HepG2 (cell line): ENCODE data around the gene TMEM164. TPM values are rescaled to one million over a fixed set of nuclear protein-coding genes. Genes with fewer than 3 reads are reported as not detected.

Source experiments
- ATAC-seq: fragments of 200-7000 bp; cut with Tn5 transposase; 3 replicates; pipeline ENCODE4 v1.9.1; 2020; ENCODE audit warnings: mild to moderate bottlenecking, moderate library complexity
- BruUV-seq: library from RNA; stranded (reverse); fragments of 400-500 nt; replicated peaks from 2 replicates; lab custom pipeline; 2021; lab: Mats Ljungman, UMichigan
- CTCF ChIA-PET: fragments of 300-600 bp; formaldehyde crosslinking; extraction: SDS; loops from one replicate; lab custom pipeline; 2021; ENCODE audit warnings: low total read pairs, inconsistent platforms, low intra/inter-chr PET ratio; lab: Yijun Ruan, JAX
- POLR2A ChIA-PET: fragments of 350-600 bp; sonication (Branson Sonifier 250); formaldehyde crosslinking; loops from one replicate; lab custom pipeline; 2020; ENCODE audit warnings: antibody characterized with exemption, inconsistent platforms; lab: Yijun Ruan, JAX
- DNase-seq: peaks from one replicate; pipeline ENCODE4 v3.0.0-alpha.2; 2015; ENCODE audit warnings: low spot score
- FAIRE-seq: peaks from 3 replicates; lab custom pipeline; 2011; peaks lifted over from hg19 to GRCh38; lab: Jason Lieb, UNC
- H2AFZ ChIP-seq: one replicate; pipeline ENCODE4 v1.6.1; 2011; ENCODE audit warnings: low read length, inconsistent platforms
- H3K27ac ChIP-seq: fragments of 300-600 bp; 3 replicates; pipeline ENCODE4 v1.8.0; 2011; ENCODE audit warnings: mixed run types, mild to moderate bottlenecking, mixed read lengths, low read length, inconsistent platforms; ENCODE audit not compliant: insufficient read depth; ENCODE audit errors: extremely low read length
- H3K27me3 ChIP-seq, 2 experiments: fragments of 200-600 bp in 1 of 2; 2 replicates in 1 of 2; 3 replicates in 1 of 2; pipeline versions ENCODE4 v1.6.0 to v1.8.0; 2011; ENCODE audit warnings: low read length in 2 of 2, mild to moderate bottlenecking in 2 of 2, moderate library complexity in 2 of 2, inconsistent platforms in 1 of 2; ENCODE audit not compliant: insufficient read depth in 2 of 2, control insufficient read depth in 1 of 2
- H3K36me3 ChIP-seq, 2 experiments: fragments of 200-600 bp in 1 of 2; replicated peaks in 1 of 2; 2 replicates in 1 of 2; 3 replicates in 1 of 2; pipeline versions ENCODE4 v1.5.1 to v1.8.0; 2011; ENCODE audit warnings: low read length in 2 of 2, inconsistent platforms in 1 of 2; ENCODE audit not compliant: insufficient read depth in 2 of 2, control insufficient read depth in 1 of 2
- H3K4me1 ChIP-seq: 2 replicates; pipeline ENCODE4 v1.5.1; 2012; ENCODE audit warnings: low read length, inconsistent platforms; ENCODE audit not compliant: insufficient read depth
- H3K4me2 ChIP-seq: 2 replicates; pipeline ENCODE4 v1.6.0; 2011; ENCODE audit warnings: low read depth, low read length, inconsistent platforms
- H3K4me3 ChIP-seq, 3 experiments: fragments of 200-600 bp in 1 of 3; sonication (generic), shearing (Covaris generic) in 1 of 3; replicated peaks in 1 of 3; 2 replicates each; pipeline ENCODE4 v1.5.1; 2011 to 2016; ENCODE audit warnings: low read length in 3 of 3, inconsistent platforms in 2 of 3, low read depth in 2 of 3, mild to moderate bottlenecking in 2 of 3, control low read depth in 1 of 3, mixed read lengths in 1 of 3; ENCODE audit not compliant: insufficient read depth in 1 of 3
- H3K79me2 ChIP-seq: one replicate; pipeline ENCODE4 v1.6.1; 2011; ENCODE audit warnings: low read length, inconsistent platforms; ENCODE audit not compliant: insufficient read depth
- H3K9ac ChIP-seq: 2 replicates; pipeline ENCODE4 v1.6.0; 2011; ENCODE audit warnings: mild to moderate bottlenecking, low read depth, low read length, inconsistent platforms; ENCODE audit not compliant: insufficient read depth
- H3K9me3 ChIP-seq: 2 replicates; pipeline ENCODE4 v1.5.1; 2012; ENCODE audit warnings: mild to moderate bottlenecking, low read length
- H4K20me1 ChIP-seq: 2 replicates; pipeline ENCODE4 v1.6.0; 2011; ENCODE audit warnings: inconsistent platforms, mild to moderate bottlenecking, low read length, moderate library complexity; ENCODE audit not compliant: insufficient read depth
- FOXM1 ChIP-seq: sonication (generic); formaldehyde crosslinking; IDR thresholded peaks from 2 replicates; pipeline ENCODE4 v1.5.0; 2020; ENCODE audit warnings: missing genetic modification reagents
- NR3C1 ChIP-seq: sonication (generic); formaldehyde crosslinking; IDR thresholded peaks from 2 replicates; pipeline ENCODE4 v1.4.0; 2020; ENCODE audit warnings: missing genetic modification reagents
- SIN3B ChIP-seq: fragments of 150-350 bp; IDR thresholded peaks from 2 replicates; pipeline ENCODE4 v1.6.1; 2014; ENCODE audit warnings: low read length
- TGIF2 ChIP-seq: IDR thresholded peaks from 2 replicates; pipeline ENCODE4 v1.6.1; 2016; ENCODE audit warnings: control low read depth, missing compliant biosample characterization
- ZBTB20 ChIP-seq: sonication (generic); formaldehyde crosslinking; IDR thresholded peaks from 2 replicates; pipeline ENCODE4 v1.8.1; 2023; ENCODE audit warnings: missing genetic modification reagents, low read depth, mild to moderate bottlenecking, borderline replicate concordance
- ZBTB3 ChIP-seq: sonication (generic); formaldehyde crosslinking; IDR thresholded peaks from 2 replicates; pipeline ENCODE4 v1.4.0; 2020; ENCODE audit warnings: low read depth, mild to moderate bottlenecking, moderate library complexity, missing genetic modification reagents, borderline replicate concordance
- ZNF232 ChIP-seq: sonication (generic); formaldehyde crosslinking; IDR thresholded peaks from 2 replicates; pipeline ENCODE4 v1.4.0; 2020; ENCODE audit warnings: missing genetic modification reagents, borderline replicate concordance
- ZNF629 ChIP-seq: sonication (generic); formaldehyde crosslinking; conservative IDR thresholded peaks from 2 replicates; pipeline ENCODE4 v1.5.0; 2020; ENCODE audit warnings: missing genetic modification reagents
- WGBS: methylation state at CpG from one replicate; pipeline ENCODE4 v1.1.6; 2017; ENCODE audit warnings: low lambda C conversion rate; 5-methylcytosine and 5-hydroxymethylcytosine counted together
- in situ Hi-C: cut with HindIII; loops from 2 replicates; pipeline ENCODE4 v1.10.0; 2017; ENCODE audit warnings: low pct_unique_long_range_greater_than_20kb; ENCODE audit not compliant: extremely low pct_ligation_motif_present
- intact Hi-C: fragments of 100-400 bp; cut with micrococcal nuclease; formaldehyde crosslinking; loops from one replicate; pipeline ENCODE4 v1.10.0; 2022; ENCODE audit not compliant: unreplicated experiment
- polyA plus RNA-seq, 8 experiments: library from polyadenylated mRNA; depleted of rRNA in 3 of 8; stranded (reverse) in 7 of 8; unstranded in 1 of 8; fragments of >200 nt; fragmentation: Illumina TruSeq in 4 of 8; extraction: Trizol in 4 of 8; gene quantifications; 2 replicates each; pipeline versions ENCODE4 v1.2.1 to v1.2.3, GENCODE V29; 2011 to 2016; ENCODE audit warnings: low read depth in 4 of 8, missing spikeins in 1 of 8, mixed read lengths in 1 of 8; ENCODE audit not compliant: insufficient read depth in 1 of 8
- total RNA-seq, 5 experiments: library from RNA; depleted of rRNA; stranded (reverse); fragments of >200 nt; fragmentation: Illumina TruSeq; extraction: Trizol; gene quantifications; 2 replicates each; pipeline ENCODE4 v1.2.3, GENCODE V29; 2016; ENCODE audit warnings: low read depth in 1 of 5
- TF ChIP-seq, protein P1 (sequence below): sonication (generic); formaldehyde crosslinking; IDR thresholded peaks from 2 replicates; pipeline ENCODE4 v1.4.0; 2020; ENCODE audit warnings: missing genetic modification reagents; ENCODE audit errors: not compliant biosample characterization
- TF ChIP-seq, protein P2 (sequence below): sonication (generic); formaldehyde crosslinking; IDR thresholded peaks from 2 replicates; pipeline ENCODE4 v1.5.0; 2020; ENCODE audit warnings: missing genetic modification reagents, mild to moderate bottlenecking, borderline replicate concordance

TMEM164 gene
- total and polyA plus RNA-seq, 2 of the 13 experiments (the other 11 are each of a cell fraction or from before 2014, with no cell fraction given) = 5.8 to 13.2 TPM

DNA sequence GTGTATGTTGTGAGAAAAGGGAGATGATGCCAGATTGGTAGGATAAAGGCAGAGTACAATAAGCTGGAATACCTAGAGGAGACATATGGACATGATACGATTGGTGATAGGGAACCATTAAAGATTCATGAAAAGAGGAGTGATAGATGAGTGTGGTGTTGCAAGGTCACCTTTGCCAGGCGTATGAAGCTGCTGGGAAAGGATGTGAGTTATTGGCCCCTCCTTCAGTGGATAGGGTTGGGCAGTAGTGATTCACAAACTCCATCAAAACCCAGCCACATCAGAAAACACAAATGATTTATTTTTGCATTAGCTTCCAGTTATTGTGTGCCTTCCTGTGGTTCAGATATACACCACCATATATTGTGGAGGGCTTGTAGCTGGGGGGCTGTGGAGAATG, 34.3 kb downstream of the TMEM164 start:
- Histone ChIP-seq H3K9me3 (no peaks in the 10 kb centered on the region), H4K20me1 (no peaks in the 10 kb centered on the region; the same call in 1 of the 2 replicates), H3K79me2 (no peaks in the 10 kb centered on the region), H2AFZ (no peak overlapping the region), H3K9ac (no peak overlapping the region), H3K4me1 (peaks cover 33% of the 10 kb centered on the region), H3K36me3 (no peaks in the 10 kb centered on the region), H3K27ac (no peak overlapping the region), H3K4me3 (no peak overlapping the region), H3K27me3 (no peaks in the 10 kb centered on the region), H3K4me2 (peak overlapping the region; percentile 39; the same call in 1 of the 2 replicates)
- in situ Hi-C loops (no loop called here), intact Hi-C loops (loop anchor here (2.0 to 5.0 kb wide), 2 partner anchors 34 to 50 kb away; partner anchors contain the start of gene TMEM164)
- BruUV-seq = no TSS peak
- DNase-seq (no peak), FAIRE-seq (no peak), ATAC-seq (peak; percentile 41)
- no peak for TF ChIP-seq NR3C1 (CRISPR knock-in tag)
- TF ChIP-seq TGIF2 (CRISPR knock-in tag) = no peak
- no peak for TF ChIP-seq FOXM1 (CRISPR knock-in tag)
- CTCF ChIA-PET = no interaction called here
- WGBS = 56% methylated on average over 2 of the region's 2 CpGs
- POLR2A ChIA-PET = no interaction called here

DNA sequence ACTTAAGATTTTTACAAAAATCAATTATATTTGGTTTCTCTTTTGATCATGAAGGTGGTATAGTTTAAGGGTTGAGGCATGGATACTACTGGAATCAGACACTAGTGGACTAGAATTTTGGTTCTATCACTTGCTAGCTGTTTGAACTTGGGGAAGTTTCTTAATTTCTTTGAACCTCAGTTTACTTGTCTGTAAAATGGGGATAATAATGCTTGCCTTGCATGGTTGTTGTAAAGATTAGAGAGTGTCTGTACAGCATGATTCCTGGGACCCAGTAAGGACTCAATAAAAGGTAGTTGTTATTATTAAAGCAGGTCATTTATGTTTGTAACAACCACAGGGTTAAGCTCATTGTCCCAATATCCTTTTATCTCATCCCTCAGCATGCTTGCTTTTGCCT, 36.0 kb downstream of the TMEM164 start:
- FAIRE-seq (no peak), DNase-seq (no peak), ATAC-seq (no peak)
- H3K27me3 ChIP-seq = no peaks in the 10 kb centered on the region
- H3K9ac ChIP-seq = no peak overlapping the region
- no peak overlapping the region for H3K27ac ChIP-seq
- POLR2A ChIA-PET = no interaction called here
- in situ Hi-C loops = no loop called here
- no peaks in the 10 kb centered on the region for H3K79me2 ChIP-seq
- intact Hi-C loops = loop anchor here (5.0 kb wide), 1 partner anchor 48 kb away; no protein-coding TSS in a partner anchor
- CTCF ChIA-PET = no interaction called here
- no peak overlapping the region for H3K4me2 ChIP-seq
- H2AFZ ChIP-seq = no peak overlapping the region
- peaks cover 33% of the 10 kb centered on the region for H3K4me1 ChIP-seq
- H3K36me3 ChIP-seq = no peaks in the 10 kb centered on the region
- H4K20me1 ChIP-seq = no peaks in the 10 kb centered on the region; the same call in 1 of the 2 replicates
- no peak overlapping the region for H3K4me3 ChIP-seq
- no TSS peak for BruUV-seq
- no peaks in the 10 kb centered on the region for H3K9me3 ChIP-seq
- no peak for TF ChIP-seq ZBTB3 (CRISPR knock-in tag)
- TF ChIP-seq, protein P1, sequence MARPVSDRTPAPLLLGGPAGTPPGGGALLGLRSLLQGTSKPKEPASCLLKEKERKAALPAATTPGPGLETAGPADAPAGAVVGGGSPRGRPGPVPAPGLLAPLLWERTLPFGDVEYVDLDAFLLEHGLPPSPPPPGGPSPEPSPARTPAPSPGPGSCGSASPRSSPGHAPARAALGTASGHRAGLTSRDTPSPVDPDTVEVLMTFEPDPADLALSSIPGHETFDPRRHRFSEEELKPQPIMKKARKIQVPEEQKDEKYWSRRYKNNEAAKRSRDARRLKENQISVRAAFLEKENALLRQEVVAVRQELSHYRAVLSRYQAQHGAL = no peak
- TF ChIP-seq SIN3B = no peak
- TF ChIP-seq, protein P2, sequence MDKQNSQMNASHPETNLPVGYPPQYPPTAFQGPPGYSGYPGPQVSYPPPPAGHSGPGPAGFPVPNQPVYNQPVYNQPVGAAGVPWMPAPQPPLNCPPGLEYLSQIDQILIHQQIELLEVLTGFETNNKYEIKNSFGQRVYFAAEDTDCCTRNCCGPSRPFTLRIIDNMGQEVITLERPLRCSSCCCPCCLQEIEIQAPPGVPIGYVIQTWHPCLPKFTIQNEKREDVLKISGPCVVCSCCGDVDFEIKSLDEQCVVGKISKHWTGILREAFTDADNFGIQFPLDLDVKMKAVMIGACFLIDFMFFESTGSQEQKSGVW (CRISPR knock-in tag) = no peak
- no peak for TF ChIP-seq ZNF232
- TF ChIP-seq ZBTB20 (CRISPR knock-in tag) = no peak
- TF ChIP-seq ZNF629 (CRISPR knock-in tag) = peak; percentile 54
